ENCODE measurements around the gene IGSF23. TPM values are rescaled to one million over a fixed set of nuclear protein-coding genes. Genes with fewer than 3 reads are reported as not detected.

IGSF23 gene
- total RNA-seq, 2 experiments from 2014 or later, result not detected

- Mint-ChIP-seq H3K36me3 (no peaks in the 10 kb centered on the region), H3K9me3 (ENCODE audit: low read depth) (no peaks in the 10 kb centered on the region), H3K4me1 (peaks cover 3% of the 10 kb centered on the region), H3K27ac (no peak within 1 kb of the TSS), H3K4me3 (peak within 1 kb of the TSS; percentile 68), H3K27me3 (peaks cover 19% of the 10 kb centered on the region)
- CTCF ChIA-PET, result interaction anchor here (0.7 to 3.9 kb wide), 4 partner anchors 10 to 680 kb away, joined by 3 to 15 read pairs (median 6); no protein-coding TSS in a partner anchor
- DNase-seq (no peak), ATAC-seq (peak; percentile 69)
Measured at GRCh38 chr19:44643605-44644401, 30.4 kb downstream of the IGSF23 start, which contains the start of gene PVR. PVR (plus strand) TSS chr19:44643910; CDS start chr19:44644097, 187 bp downstream.

GRCh38 chr19:44644402-44645016 is 31.1 kb downstream of the IGSF23 start:
- Mint-ChIP-seq H3K27me3 (peaks cover 19% of the 10 kb centered on the region), H3K4me3 (peak overlapping the region; percentile 68), H3K36me3 (no peaks in the 10 kb centered on the region), H3K4me1 (peaks cover 3% of the 10 kb centered on the region), H3K27ac (no peak overlapping the region), H3K9me3 (ENCODE audit: low read depth) (no peaks in the 10 kb centered on the region)
- DNase-seq (no peak), ATAC-seq (peak; percentile 57)
- CTCF ChIA-PET, result interaction anchor here (0.7 to 3.9 kb wide), 3 partner anchors 13 to 681 kb away, joined by 3 to 15 read pairs (median 6); no protein-coding TSS in a partner anchor

- no peaks in the 10 kb centered on the region for H3K36me3 Mint-ChIP-seq
- no peak overlapping the region for H3K27ac Mint-ChIP-seq
- no peaks in the 10 kb centered on the region for H3K9me3 Mint-ChIP-seq (ENCODE audit: low read depth)
- H3K4me3 Mint-ChIP-seq, result no peak overlapping the region
- peaks cover 19% of the 10 kb centered on the region for H3K27me3 Mint-ChIP-seq
- ATAC-seq (no peak), DNase-seq (no peak)
- CTCF ChIA-PET, result interaction anchor here (3.9 kb wide), 1 partner anchor 12 kb away, joined by 15 read pairs; no protein-coding TSS in a partner anchor
- H3K4me1 Mint-ChIP-seq, result peaks cover 3% of the 10 kb centered on the region
Measured at GRCh38 chr19:44645407-44646048, 32.2 kb downstream of the IGSF23 start.

GRCh38 chr19:44646049-44646416 is 32.7 kb downstream of the IGSF23 start:
- H3K9me3 Mint-ChIP-seq (ENCODE audit: low read depth), result no peaks in the 10 kb centered on the region
- peaks cover 3% of the 10 kb centered on the region for H3K4me1 Mint-ChIP-seq
- H3K4me3 Mint-ChIP-seq, result no peak overlapping the region
- peaks cover 19% of the 10 kb centered on the region for H3K27me3 Mint-ChIP-seq
- CTCF ChIA-PET, result no interaction called here
- ATAC-seq, result no peak
- H3K36me3 Mint-ChIP-seq, result no peaks in the 10 kb centered on the region
- no peak overlapping the region for H3K27ac Mint-ChIP-seq
- DNase-seq, result no peak

- Mint-ChIP-seq H3K4me3 (no peak overlapping the region), H3K9me3 (ENCODE audit: low read depth) (no peaks in the 10 kb centered on the region), H3K27ac (no peak overlapping the region), H3K4me1 (peaks cover 3% of the 10 kb centered on the region), H3K36me3 (no peaks in the 10 kb centered on the region), H3K27me3 (peaks cover 12% of the 10 kb centered on the region)
- DNase-seq (no peak), ATAC-seq (no peak)
- CTCF ChIA-PET, result interaction anchor here (0.5 kb wide), 1 partner anchor 1633 kb away, joined by 3 read pairs; no protein-coding TSS in a partner anchor
Measured at GRCh38 chr19:44647144-44647543, 33.8 kb downstream of the IGSF23 start.

- Mint-ChIP-seq H3K9me3 (ENCODE audit: low read depth) (no peaks in the 10 kb centered on the region), H3K36me3 (no peaks in the 10 kb centered on the region), H3K4me1 (peaks cover 1% of the 10 kb centered on the region), H3K4me3 (no peak overlapping the region), H3K27ac (no peak overlapping the region), H3K27me3 (peaks cover 6% of the 10 kb centered on the region)
- DNase-seq (no peak), ATAC-seq (no peak)
- CTCF ChIA-PET, result interaction anchor here (1.4 kb wide), 1 partner anchor 9 kb away, joined by 6 read pairs; no protein-coding TSS in a partner anchor
Measured at GRCh38 chr19:44648631-44649251, 35.4 kb downstream of the IGSF23 start.

- CTCF ChIA-PET, result no interaction called here
Measured at GRCh38 chr19:44649578-44650145, 36.3 kb downstream of the IGSF23 start.

GRCh38 chr19:44653343-44653742 is 40.0 kb downstream of the IGSF23 start:
- H3K4me1 Mint-ChIP-seq, result no peaks in the 10 kb centered on the region
- no peaks in the 10 kb centered on the region for H3K9me3 Mint-ChIP-seq (ENCODE audit: low read depth)
- no peak for DNase-seq
- no peak overlapping the region for H3K4me3 Mint-ChIP-seq
- H3K27me3 Mint-ChIP-seq, result no peaks in the 10 kb centered on the region
- CTCF ChIA-PET, result interaction anchor here (2.0 to 2.5 kb wide), 4 partner anchors 10 to 131 kb away, joined by 5 to 19 read pairs (median 13); no protein-coding TSS in a partner anchor
- no peaks in the 10 kb centered on the region for H3K36me3 Mint-ChIP-seq
- no peak for ATAC-seq
- no peak overlapping the region for H3K27ac Mint-ChIP-seq

More at GRCh38 chr19:44649578-44650145, 36.3 kb downstream of the IGSF23 start:
- Mint-ChIP-seq H3K4me3 (no peak overlapping the region), H3K9me3 (ENCODE audit: low read depth) (no peaks in the 10 kb centered on the region), H3K27me3 (peaks cover under 1% of the 10 kb centered on the region), H3K4me1 (no peaks in the 10 kb centered on the region), H3K27ac (no peak overlapping the region), H3K36me3 (no peaks in the 10 kb centered on the region)
- ATAC-seq, result no peak
- no peak for DNase-seq

GRCh38 chr19:44653977-44654774 is 40.8 kb downstream of the IGSF23 start:
- peak; percentile 81 for DNase-seq
- Mint-ChIP-seq H3K27me3 (no peaks in the 10 kb centered on the region), H3K9me3 (ENCODE audit: low read depth) (no peaks in the 10 kb centered on the region), H3K4me1 (no peaks in the 10 kb centered on the region), H3K36me3 (no peaks in the 10 kb centered on the region), H3K4me3 (no peak overlapping the region), H3K27ac (no peak overlapping the region)
- CTCF ChIA-PET, result interaction anchor here (0.7 to 4.4 kb wide), 18 partner anchors 9 to 194 kb away, joined by 3 to 28 read pairs (median 4); partner anchors contain the start of genes NECTIN2 and PVR
- ATAC-seq, result peak; percentile 83

GRCh38 chr19:44657211-44657921 is 44.0 kb downstream of the IGSF23 start:
- Mint-ChIP-seq H3K4me1 (no peaks in the 10 kb centered on the region), H3K36me3 (no peaks in the 10 kb centered on the region), H3K9me3 (ENCODE audit: low read depth) (no peaks in the 10 kb centered on the region), H3K27ac (no peak overlapping the region), H3K4me3 (no peak overlapping the region), H3K27me3 (no peaks in the 10 kb centered on the region)
- DNase-seq (peak; percentile 70), ATAC-seq (peak; percentile 72)
- CTCF ChIA-PET, result interaction anchor here (0.7 to 4.4 kb wide), 17 partner anchors 9 to 233 kb away, joined by 3 to 28 read pairs (median 4); partner anchors contain the start of genes BCAM, CEACAM19 and PVR

- Mint-ChIP-seq H3K27me3 (no peaks in the 10 kb centered on the region), H3K9me3 (ENCODE audit: low read depth) (no peaks in the 10 kb centered on the region), H3K4me3 (no peak overlapping the region), H3K36me3 (no peaks in the 10 kb centered on the region), H3K27ac (no peak overlapping the region), H3K4me1 (no peaks in the 10 kb centered on the region)
- DNase-seq, result no peak
- ATAC-seq, result no peak
- CTCF ChIA-PET, result interaction anchor here (1.0 to 4.4 kb wide), 8 partner anchors 10 to 232 kb away, joined by 3 to 28 read pairs (median 6); partner anchors contain the start of gene PVR
Measured at GRCh38 chr19:44658069-44658733, 44.8 kb downstream of the IGSF23 start.
